Astrocyte of the hippocampus (primary cell): ENCODE results near the gene PPARA.
A peak's percentile ranks its signal among the peaks of the same experiment; 100 is the strongest.
"Not testable (repeated sequence)": the region's sequence is repeated elsewhere in the genome, so short reads cannot be mapped to it uniquely, and the experiment has no call there.

ENCODE experiments used
- DNase-seq: peaks from one replicate; pipeline ENCODE4 v3.0.0; 2011; ENCODE audit warnings: low read depth, low spot score

The PPARA gene

DNA sequence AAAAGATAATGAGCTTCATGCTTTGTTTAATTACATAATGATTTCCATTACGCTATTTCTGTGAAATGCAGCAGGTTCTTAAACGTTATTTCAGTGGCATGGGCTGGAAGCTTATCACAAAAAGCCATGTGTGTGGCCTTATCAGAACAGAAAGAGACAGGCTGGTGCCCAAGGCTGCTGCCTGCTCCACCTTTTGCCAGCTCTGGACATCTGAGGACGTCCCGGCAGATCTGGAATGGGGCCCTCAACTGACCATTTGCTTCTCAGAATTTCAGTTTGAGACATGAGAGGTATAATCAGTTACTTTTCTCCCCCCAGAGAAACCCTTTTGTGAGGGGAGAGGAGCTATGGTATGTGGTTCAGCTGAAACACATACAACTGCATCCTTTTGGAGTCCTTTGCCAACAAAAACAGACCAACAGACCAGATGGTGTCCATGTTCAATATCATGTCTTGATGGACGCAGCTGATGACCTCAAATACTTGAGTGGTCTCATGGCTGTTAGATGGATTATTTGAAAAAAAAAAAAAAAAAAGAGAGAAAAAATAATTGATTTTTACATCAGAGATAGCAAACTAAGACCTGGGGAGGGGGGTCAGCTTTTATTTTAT, 91.2 kb downstream of the PPARA start:
- no peak for DNase-seq

DNA sequence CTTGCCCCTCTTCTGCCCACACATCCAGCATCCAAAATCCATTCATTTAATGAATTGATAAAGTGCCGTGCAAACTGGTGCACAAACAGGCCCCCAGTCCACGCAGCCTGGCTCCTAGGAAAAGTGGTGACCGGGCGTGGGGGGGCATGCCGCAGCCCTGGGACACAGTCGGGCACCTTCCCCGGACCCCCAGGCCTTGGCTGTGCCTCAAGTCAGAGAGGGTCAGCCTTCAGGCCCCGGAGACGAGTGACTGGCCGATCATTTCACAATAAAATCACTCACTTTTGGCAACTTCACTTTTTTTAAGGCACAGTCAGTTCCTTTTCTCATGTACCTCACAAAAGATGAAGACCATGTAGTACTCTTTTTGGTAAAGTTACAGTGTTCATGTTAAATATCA, 91.8 kb downstream of the PPARA start:
- no peak for DNase-seq

DNA sequence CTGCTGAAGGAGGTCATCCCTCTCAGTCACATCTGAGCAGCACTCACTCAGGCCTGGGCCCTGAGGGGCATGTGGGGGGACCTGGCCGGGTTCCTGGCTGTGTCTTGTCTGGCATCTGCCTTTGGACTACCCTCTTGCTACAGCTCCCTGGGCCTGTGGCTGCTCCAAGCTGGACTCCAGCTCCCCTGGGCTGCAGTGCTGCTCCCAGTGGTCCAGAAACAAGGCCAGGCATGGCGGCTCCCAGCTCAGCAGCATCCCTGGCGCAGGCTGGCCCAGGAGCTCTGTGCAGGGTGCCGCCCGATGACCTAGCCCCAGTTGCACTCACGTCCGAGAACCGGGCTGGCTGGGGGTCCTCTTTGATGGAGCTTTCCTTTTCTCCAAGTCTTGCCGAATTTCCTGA, 94.4 kb downstream of the PPARA start:
- no peak for DNase-seq

DNA sequence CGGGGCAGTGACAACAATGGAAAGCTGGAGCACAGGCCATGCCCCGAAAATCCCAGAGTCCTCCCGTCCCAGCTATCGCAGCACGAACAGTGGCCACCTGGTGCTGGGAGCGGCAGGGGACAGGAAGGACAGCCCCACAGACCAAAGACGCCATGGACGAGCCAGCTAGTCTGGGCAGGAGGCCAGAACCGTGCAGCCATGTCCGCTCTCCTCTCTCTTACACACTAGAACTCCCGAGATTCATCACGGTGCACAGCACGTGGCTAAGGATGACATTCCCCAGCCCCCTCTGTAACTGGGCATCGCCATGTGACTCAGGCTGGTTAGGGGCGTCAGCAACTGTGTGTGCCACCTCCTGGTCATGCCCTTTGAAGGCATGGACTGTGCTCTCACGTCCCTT, 95.2 kb downstream of the PPARA start:
- peak; percentile 26 for DNase-seq

DNA sequence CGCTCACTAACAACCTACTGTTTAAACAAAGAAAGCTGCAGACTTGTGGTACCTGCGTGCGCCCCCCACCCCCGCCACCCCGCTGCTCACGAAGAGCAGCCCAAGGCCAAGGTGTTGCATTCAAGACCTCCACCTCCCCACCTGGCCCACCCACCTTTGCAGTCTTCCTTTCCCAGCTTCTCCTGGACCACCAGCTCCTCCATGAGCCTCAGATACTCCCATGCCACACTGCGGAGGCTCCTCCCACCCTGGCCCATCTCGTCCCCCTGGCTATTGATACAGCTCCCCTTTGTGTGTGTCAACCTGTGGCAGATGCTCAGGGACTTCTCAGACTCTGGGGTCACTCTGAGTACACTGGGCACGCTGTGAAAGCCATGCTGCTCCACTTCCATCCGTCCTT, 95.9 kb downstream of the PPARA start:
- DNase-seq, result no peak

DNA sequence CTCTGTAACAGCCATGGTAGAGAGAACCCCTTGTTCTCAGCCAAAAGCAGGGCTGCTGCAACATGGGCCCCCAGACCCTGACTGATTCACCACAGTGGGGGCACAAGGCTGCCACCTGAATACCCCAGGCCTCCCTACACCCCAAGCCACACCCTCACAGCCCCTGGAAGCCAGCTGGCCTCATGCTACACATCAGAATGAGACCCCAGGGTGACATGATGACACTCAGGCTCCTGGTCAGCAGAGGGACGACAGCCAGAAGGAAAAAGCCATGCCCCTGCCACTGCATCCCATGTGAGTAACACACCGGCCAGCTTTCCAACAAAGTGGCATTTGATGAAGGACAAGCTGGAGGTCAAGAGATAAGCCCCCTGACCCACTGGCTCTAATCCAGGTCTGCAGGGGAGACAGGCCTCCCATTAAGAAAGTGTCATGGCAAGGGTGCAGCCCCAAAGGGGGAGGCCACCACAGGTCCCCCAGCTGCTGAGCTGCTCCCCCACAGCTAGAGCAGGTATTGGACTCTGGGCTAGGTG, 97.2 kb downstream of the PPARA start:
- DNase-seq, result no peak

DNA sequence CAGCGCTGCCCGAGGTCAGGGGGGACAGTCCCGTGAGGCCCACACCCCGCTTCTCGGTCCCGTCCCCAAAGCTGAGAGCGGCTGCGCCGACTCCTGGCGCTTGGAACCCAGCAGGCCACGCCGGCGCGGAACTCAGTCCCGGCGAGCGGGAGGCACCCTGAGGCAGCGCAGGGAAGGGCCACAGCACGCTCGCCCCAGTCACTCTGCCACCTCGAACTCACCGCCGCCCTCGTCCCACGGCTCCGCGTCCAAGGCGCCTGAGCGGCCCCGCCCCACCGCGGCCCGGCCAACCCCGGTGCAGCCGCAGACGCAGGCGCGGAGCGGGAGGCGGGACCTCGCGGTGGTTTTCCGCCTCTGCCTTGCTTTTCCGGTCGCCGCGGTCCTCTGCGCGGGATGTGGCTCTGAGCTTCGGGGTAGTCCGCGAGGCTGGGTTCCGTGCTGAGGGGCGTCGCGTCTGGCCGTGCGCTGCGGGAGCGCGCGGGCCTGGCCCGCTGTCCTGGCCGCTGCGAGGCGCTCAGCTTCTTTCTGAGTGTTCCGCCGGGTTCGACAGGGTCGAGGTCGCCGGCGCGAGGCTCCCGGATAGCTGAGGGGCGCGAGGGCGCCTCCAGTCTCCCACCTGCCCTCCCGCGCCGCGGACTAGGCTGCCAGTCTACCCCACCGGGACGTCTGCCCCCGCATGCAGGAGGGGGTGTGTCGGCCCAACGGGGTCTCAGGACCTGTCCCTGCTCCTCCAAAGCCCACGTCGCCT, 99.9 kb downstream of the PPARA start, which contains the start of gene CDPF1:
Gene CDPF1, minus strand, starts transcription at position 259 of the 748 bp plus-strand sequence. CDS start 2,009 bp downstream, outside the sequence.
- peak; percentile 94 for DNase-seq

DNA sequence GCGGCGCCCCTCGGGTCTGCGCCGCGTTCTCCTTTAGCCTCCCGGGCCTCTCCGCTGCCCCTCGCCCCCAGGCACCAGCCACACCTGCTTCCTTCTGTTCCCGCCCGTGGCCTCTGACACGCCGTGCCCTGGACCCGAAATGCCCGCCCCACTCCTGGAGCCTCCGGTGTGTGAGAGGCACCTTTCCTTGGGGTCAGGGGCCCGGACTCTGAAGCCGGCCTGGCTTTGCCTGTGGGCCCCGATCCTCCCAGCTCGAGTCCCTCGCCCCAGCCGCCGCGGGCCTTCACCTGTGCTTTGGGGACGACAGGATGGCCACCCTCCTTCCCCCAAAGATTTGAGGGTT, 100.4 kb downstream of the PPARA start:
- no peak for DNase-seq

DNA sequence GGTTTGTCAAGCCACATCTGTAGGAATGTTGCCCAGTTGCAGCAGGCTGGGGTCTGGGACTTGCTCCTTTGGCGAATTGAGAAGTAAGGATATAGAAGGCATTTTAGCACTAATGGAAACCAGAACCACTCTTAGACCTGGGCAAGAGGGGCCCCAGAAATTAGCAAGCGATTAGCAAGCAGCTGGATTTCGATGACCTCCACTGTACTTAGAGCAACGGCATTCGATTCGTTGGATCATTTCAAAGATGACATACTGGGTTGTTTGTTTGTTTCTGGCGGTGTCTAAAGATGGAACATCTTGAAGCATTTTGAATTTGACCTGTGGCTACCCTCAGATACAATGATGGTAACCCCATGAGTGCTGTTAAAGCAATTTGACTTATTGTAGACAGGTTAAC, 100.9 kb downstream of the PPARA start:
- no peak for DNase-seq

DNA sequence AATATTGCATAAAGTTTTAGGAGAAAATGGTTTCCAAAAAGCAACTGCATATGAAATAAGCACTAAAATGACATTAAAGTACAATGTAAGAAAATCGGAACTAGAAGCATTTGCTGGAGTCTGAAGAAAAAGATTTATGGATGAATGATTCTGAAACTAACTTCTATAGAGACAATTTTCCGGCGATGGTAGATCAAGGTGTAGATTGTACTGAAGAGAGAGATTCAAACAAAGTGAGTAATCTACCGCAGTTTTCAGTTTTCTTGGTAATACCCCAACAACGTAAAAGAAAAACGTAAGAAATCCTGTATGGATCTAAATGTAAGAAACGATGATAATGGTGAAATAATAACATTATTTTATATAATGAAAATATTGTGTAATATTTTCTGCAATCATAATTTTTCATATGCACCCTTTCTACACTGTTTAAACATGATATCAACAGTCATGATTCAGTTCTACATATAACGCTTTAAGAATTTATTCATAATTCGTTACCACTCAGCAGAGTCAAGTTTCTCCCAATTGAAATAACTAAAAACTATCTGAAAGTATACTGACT, 101.6 kb downstream of the PPARA start:
- no peak for DNase-seq

DNA sequence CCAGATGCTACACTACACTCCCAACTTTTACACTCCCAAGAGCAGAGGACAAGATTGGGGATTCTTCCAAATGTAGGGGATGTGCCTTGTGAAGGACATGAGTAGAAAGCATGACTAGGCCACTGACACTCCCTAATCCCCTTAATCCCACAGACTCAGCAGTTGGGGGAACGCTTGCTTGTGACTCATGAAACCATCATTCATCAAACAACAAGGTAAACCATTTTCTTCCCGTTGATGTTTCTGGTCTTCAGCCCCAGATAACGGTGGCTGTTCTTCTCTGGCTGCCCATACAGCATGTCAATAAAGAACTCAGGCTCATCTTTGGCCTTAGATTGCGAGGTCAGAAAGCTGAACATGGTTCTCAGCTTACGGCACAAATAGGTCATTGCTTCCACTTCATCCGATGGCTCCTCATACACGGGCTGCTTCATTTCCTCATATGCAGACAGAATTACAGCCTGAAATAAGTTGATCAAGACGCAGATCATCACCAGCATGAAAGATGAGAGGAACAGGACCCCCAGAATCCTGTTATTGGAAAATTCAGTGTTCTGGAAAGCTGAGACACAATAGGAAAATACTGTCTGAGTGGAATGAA, 106.1 kb downstream of the PPARA start:
- no peak for DNase-seq

DNA sequence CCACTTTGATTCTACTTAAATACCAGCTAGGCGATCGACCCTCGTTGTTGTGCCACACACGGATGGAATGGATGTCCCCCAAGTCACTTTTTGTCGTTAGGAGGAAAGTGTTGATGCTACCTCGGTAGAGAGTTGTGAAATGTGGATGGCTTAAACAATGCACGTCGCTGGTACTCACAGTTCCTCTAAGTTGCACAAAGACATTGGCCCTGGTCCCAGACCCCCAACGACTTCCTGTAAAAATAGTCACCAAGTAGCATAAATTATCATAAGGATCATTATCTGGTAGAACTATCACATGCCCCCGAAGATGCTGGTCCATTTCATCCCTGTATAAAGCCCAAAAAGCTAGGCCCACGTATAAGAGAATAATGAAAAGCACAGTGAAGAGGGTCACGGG, 109.0 kb downstream of the PPARA start:
- no peak for DNase-seq

DNA sequence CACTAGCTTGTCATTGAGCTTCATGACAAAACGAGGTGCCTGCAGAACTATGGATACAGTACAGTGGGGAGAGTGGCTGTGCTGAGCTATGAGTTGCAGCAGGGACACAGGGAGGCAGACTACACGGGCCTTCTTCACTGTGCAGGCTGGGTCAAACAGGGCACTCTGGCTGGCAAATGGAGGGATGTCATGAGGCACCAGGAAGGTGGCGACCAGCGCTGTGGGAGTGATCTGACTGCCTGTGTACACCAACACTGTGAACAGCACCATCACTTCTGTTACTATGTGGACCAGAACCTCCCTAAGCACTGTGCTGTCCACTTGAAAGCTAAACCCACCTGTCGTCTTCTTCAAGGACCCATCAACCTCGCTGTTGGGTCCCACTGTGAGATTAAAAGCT, 109.7 kb downstream of the PPARA start:
- DNase-seq, result no peak

DNA sequence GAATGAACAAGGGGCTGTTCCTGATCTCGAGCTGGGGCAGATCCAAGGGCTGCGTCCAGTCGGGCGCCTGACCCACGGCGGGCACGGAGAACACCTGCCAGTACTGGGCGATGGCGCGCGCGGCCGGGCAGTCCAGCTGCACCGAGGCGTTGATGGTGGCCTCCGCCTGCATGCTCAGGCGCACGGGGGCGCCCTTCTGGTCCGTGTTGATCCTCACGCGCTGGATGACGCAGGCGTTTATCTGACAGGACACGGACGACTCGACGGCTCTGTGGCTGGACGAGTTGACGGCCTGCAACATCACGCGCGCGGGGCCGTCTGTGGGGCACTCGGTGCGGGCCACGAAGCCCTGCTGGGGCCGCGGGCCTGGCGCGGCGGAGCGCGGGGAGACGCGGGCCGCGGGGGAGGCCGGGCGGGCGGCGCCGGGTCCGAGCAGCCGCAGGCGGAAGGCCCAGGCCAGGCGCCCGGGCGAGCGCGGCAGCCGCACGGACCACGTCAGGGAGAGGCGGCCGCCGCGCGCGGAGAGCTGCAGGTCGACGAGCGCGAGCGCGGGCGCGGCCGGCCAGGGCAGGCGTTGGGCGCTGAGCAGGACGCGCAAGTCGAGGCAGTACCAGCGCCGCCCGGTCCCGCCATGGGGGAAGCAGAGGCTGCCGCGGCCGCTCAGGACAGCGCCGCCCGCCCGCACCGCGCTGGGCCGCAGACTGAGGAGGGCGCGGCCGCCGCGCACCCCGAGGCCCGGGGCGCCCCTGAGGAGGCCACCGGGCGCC, 112.3 kb downstream of the PPARA start:
- DNase-seq, result peak; percentile 62

DNA sequence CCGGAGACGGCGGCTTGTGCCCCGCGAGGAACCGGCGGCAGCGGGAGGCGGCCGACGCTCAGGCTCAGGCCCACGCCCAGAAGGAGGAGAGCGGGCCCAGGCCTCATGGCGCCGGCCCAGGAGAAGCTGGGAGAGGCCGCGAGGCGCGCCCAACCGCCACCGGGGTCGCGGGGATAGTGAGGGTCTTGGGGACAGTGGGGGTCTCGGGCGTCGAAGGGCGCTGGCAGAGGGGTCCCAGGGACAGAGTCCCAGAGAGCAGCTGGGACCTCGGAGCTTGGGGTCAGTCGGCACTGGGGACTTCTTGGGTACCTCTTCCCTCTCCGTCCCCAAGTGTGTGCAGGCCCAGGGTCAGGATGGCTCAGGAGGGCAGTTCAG, 112.9 kb downstream of the PPARA start, which contains the start of gene PKDREJ:
Gene PKDREJ, minus strand, starts transcription at position 128 of the 375 bp plus-strand sequence. Its CDS starts 21 bp downstream, at position 107.
- DNase-seq, result no peak

DNA sequence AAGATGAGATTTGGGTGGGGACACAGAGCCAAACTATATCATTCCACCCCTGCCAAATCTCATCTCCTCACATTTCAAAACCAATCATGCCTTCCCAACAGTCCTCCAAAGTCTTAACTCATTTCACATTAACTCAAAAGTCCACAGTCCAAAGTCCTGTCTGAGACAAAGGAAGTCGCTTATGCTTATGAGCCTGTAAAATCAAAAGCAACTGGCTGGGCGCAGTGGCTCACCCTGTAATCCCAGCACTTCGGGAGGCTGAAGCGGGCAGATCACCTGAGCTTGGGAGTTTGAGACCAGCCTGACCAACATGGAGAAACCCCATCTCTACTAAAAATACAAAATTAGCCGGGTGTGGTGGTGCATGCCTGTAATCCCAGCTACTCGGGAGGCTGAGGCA, 114.2 kb downstream of the PPARA start:
- not testable (repeated sequence) for DNase-seq

DNA sequence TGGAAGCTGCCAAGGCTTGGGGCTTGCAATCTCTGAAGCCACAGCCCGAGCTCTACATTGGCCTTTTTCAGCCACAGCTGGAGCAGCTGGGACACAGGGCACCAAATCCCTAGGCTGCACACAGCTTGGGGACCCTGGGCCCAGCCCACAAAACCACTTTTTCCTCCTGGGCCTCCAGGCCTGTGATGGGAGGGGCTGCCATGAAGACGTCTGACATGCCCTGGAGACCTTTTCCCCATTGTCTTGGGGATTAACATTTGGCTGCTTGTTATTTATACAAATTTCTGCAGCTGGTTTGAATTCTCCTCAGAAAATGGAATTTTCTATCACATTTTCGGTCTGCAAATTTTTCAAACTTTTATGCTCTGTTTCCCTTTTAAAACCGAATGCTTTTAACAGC, 115.3 kb downstream of the PPARA start:
- DNase-seq, result not testable (repeated sequence)

DNA sequence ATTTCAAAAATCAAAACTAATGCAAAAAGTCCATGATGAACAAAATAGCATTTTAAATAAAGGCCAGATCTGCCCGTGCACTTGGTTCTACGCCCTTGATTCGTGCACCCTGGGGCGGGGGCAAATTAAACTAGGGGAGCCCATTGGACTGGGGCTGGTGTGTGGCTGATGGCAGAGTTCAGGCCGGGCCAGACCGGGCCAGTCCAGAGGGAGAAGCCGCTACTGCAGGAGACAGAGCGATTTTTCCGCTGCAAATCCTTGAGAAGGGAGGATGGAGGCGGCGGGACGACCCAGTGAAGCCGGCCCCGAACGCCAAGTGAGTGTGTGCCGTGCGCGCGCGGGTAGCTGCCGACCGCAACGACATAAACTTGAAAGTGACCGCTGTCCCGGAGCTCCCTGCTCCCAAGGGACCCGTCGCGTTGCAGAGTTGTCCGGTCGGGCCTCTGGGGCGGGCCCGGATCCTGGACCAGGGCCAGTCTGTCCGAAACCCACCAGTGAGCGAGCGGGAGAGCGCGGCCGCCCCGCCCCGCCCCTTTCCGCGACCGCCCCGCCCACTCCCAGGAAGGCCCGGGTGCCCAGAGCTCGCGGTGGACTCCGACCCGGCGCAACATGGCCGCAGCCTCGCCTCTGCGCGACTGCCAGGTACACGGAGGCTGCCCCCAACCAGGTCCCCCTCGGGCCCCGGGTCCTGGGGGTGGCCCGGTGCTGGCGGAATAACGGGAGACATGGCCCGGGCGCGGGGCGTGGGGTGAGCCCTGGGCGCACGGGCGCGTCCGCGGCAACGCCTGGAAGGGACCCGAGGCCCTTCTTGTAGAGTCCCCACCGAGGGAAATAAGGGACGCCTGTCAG, 117.3 kb downstream of the PPARA start, which contains the start of gene TTC38:
Gene TTC38, plus strand, starts transcription at position 578 of the 849 bp plus-strand sequence. Its CDS starts 32 bp downstream, at position 610.
- DNase-seq, result peak; percentile 93

DNA sequence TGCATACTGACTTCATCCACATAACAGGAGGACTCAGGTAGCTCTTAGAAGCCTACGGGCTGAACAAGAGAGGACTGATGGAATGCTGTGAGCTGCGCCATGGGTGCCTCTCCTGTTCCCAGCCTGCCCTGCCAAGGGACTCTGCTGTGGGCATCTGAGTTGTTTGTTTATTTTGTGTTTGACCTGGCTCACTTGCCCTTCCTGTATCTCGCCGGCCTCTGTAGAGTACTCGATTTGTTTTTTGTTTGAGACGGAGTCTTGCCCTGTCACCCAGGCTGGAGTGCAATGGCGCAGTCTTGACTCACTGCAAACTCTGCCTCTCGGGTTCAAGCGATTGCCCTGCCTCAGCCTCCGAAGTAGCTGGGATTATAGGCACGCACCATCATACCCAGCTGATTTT, 119.2 kb downstream of the PPARA start:
- no peak for DNase-seq

DNA sequence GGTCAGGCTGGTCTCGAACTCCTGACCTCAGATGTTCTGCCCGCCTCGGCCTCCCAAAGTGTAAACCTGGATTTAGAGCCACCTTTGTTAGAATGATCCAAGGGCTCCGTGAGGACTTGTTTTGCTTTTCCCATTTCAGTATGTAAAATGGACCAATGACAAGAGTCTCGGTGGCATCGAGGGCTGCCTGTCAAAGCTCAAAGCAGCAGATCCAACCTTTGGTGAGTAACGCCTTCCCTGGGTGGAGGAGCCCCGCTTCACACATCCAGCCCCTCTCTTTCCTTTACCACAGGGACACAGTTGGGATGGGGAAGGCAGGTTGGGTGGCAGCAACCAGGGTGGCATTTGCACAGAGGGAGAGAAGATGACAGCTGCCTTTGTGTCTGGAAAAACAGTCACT, 121.9 kb downstream of the PPARA start:
- DNase-seq, result no peak
